GM21360 (cell line): Measurements from ENCODE around the gene ARHGAP4.
A peak's percentile ranks its signal among the peaks of the same experiment; 100 is the strongest.

ENCODE experiments used
- ATAC-seq: cut with Tn5 transposase; IDR thresholded peaks from one replicate; pipeline ENCODE4 v1.9.1; 2021; ENCODE audit warnings: mild to moderate bottlenecking, moderate library complexity; ENCODE audit not compliant: unreplicated experiment

Gene ARHGAP4

DNA sequence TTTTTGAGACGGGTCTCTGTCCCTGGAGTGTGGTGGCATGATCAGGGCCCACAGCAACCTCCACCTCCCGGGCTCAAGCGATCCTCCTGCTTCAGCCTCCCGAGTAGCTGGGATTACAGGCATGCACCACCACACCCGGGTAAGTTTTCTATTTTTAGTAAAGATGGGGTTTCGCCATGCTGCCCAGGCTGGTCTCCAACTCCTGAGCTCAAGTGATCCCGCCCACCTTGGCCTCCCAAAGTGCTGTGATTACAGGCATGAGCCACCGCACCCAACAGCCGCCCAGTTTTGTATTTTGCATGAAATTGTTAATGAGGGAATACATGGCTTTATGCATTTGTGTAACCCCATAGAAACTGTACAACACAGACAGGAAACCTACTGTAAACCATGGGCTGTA is 2.8 kb upstream of the ARHGAP4 start:
- ATAC-seq = no peak

DNA sequence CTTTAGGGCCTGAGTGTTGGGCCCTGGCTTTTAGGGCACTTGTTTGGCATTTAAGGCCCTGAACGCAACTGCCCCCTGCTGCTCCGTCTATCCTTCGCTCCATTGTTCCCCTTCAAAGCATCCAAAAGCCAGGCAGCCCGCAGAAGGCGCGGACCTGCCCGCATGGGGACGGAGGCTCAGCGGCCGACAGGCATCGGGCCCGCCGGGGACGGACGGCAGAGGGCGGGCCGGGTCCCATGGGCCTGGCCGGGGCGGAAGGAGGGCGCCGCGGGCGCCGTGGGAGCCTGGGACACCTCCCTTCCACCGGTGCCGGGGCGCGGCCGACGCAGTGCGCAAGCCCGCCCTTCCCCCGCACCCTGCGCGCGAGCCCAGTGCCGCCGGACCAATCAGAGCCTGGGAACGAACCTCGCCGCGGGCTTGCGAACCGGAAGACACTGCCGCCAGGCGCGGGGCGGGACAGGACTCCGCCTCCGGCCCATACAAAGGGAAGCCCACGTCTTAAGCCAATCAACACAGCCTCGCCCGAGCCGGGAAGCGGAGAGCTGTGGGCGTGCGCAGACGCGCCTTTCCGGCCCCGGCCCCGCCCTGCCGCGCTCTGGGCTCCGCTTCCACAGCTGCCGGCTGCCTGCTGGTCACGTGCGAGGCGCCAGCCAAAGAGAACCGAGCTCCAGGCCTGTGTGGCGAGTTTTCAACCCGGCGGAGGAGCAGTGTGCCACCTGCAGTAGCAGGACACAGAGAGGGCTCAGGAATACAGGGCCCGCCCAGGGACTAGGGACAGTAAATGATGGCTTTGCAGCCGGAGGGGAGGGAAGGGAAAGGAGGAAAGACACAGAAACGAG is 2.1 kb upstream of the ARHGAP4 start:
- peak; percentile 64 for ATAC-seq

DNA sequence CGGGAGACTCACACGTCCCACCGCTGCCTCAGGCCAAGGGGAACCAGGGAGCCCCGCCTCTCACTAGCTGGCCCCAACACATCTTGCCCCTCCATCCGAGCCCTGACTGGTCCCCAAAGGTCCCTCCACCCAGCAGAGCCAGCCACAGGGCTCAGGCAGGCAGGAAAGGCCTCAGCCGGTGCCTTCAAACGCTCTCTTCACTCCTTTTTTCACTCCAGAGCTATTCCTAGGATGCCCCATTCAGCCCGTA is 1.5 kb upstream of the ARHGAP4 start:
- ATAC-seq = no peak

DNA sequence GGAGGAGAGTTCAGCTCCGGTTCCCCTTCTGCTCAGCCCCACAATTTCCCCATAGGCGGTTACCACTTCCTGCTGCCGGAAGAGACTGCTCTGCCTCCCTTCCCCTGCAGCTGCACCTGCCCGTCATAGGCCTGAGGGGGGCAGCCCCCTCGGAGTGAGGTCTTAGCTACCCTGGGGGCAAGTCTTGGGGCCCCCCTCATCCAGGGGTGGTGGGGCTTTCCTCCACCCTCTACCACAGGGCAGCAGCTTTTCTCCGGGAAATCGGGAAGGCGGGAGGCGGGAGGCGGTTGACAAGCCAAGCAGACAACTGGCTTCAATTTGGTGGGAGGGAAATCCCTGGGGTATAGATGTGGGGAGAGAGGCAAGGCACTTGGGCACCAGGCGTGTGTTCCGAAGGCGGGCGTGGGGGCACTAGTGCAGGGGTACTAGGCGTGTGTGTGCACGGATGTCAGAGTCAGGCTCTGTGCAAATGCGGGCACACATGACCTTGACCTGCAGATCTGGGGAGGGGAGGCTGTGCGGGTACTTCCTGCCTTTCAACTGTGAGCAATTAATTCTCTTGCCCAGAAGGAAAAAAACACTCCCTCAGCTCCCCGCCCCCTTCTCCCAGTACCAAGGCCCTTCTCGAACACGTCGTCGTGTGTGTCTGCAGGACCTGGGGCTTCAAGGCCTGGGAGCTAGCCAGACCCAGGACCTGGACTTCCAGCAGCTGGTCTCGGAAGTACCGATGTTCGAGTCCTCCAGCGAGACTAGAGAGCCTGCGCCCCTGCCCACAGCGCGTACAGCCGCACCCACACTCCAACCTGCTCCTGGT is 1.0 kb upstream of the ARHGAP4 start:
- ATAC-seq = no peak

DNA sequence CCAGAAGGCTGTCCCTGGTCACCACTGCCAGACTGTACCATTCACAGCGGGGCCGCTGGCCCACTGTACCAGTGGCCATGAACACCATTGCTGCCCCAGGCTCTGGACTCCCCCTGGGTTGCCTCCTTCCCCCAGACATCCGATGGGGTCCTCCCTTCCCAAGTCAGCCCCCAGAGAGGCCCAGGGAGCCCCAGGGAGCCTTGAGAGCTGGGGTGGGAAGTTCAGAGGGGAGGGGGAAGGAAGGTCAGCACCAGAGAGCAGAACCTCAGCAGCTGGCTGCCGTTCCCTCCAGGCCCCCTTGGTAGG is 441 bp upstream of the ARHGAP4 start:
- no peak for ATAC-seq

DNA sequence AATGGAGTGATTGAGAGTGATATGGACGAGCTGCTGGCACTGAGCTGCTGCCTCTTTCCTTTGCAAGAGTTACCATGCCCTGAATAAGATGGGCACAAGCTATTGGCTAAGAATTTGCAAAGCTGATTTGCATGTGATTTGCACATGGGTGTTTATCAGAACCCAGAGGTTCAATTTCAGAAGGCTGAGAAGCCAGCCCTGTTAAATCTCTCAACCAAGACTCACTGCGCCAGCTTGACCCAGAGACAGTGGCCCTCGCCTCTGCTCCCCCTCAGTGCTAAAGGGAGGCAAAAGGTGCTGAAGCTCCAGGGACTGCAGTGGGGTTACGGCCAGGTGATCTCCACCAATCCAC is 701 bp downstream of the ARHGAP4 start:
- ATAC-seq = no peak

DNA sequence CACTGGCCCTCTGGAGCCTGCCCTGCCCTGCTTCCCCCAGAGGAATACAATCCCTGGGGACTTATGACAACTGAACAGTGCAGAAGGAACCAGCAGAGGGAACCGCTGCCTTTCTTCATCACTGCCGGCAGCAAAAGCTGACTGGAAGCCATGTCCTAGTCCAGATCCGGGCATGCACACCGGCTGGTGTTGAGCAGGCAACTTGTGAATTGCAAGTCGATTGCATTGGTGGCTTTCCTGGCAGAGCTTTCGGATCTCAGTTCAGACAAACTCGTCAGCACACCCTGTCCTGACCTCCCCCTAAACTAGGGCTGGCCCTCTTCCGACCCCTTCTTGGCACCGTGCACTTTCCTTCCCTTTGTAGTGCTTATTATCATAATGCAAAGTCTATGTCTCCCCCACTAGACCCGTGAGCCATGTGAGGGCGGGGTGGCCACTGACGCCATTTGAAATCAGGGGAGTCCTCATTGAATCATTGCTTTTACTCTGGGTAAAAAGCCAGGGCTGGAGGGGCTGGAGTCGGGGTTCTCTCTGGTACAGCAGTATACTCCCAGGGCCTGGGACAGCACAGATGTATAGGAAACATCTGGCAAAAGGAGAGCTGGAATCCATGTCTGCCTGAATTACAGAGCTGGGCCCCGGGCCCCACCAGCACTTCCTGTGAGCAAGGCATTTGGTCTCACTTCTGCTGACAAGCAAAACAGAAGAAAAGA is 1.8 kb downstream of the ARHGAP4 start:
- no peak for ATAC-seq

DNA sequence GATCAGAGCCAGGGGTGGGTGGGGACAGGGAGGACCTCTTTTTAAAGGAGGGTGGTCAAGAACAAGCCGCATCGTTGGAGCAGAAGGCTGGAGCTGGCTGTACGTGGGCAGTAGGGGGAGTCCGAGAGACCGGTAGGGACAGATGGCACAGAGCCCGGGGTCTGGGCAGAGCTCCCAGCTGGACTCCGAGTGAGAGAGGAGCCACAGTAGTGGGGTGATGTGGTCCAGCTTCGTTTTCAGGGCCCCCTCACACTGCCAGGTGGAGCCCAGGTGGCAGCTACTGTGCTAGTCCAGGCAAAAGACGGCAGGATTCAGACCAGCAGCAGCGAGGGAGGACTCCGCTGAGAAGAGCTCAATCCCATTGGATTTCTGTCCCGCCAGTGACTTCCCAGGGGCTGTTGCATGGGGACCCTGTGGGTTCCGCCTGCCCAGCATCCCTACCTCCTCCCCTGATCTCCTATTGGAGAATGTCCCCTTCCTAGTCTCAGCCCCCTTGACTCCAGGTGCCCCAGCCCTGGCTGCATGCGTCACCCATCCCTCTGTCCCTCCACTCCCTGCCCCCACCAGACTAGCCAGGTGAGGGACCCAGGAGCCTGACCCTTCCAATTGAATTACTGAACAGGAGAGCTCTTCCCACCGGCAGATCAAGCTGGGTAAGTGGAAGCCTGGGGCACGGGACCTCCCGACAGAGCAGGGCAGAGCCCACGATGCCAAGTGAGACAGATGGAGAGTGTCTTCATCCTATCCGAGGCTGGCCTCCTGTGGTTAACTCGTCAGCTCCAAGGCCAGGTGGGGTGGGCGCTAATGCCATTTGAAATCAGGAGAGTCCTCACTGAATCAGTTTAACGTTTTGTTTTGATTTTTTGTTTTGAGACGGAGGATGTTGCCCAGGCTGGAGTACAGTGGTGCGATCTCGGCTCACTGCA is 2.9 kb downstream of the ARHGAP4 start:
- no peak for ATAC-seq

DNA sequence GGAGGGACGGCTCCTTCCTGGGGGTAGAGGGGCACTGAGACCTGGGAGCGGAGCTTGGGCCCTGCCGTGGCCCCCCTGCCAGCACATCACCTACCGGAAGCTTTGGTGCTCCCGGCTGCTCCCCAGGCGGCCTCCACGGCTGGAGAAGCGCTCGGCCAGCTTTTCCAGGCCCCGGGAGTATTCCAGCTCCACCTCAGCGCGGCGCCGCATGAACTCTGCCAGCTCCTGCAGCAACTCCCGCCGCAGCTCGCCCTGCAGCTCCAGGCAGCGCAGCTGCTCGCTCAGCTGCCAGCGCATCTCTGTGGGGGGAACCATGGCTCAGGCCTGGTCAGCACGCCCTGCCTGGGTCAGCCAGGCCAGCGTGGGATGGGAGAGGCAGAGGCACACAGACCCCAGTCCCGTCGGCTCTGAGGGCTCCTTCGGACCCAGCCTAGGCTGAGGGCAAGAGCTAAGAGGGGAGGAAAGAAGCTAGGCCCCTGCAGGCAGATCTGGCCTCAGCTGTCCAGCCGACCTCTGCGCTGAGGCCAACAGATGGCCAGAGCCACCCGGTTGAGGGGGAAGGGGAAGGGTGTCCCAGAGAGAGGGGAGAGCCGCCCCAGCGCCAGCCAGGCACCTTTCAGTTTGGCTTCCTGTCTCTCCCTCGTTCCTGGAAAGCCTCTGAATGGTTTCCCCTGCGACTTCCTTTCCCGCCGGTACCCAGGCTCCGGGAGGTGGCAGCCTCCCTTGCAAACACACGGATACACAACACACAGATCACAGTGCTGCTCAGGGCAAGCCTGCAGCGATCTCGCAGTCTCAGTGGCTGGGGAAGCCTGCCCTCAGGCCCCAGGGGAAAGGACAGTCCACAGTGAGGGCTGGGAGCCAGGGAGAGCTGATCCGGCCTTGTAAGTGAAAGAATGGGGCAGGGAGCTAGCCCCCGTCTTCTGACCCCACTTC is 4.3 kb downstream of the ARHGAP4 start:
- ATAC-seq = no peak

DNA sequence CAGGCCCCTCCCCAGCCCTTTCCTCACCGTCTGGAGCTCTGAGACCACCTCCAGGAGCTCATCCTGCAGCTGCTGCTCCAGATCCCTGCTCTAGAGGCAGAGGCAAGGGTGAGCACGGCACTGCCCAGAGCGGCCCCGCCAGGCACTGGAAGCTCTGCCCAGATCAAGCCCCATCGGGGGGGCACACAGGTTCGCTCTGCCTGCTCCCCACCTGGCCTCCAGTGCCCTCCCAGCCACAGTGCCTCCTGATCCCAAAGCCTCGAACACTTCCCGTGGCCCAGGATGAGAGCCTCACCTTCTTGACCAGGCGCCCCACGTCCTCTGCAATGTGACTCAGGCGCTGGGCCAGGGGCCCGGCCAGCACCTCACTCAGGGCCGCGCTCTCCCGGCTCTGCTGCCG is 5.0 kb downstream of the ARHGAP4 start:
- no peak for ATAC-seq

DNA sequence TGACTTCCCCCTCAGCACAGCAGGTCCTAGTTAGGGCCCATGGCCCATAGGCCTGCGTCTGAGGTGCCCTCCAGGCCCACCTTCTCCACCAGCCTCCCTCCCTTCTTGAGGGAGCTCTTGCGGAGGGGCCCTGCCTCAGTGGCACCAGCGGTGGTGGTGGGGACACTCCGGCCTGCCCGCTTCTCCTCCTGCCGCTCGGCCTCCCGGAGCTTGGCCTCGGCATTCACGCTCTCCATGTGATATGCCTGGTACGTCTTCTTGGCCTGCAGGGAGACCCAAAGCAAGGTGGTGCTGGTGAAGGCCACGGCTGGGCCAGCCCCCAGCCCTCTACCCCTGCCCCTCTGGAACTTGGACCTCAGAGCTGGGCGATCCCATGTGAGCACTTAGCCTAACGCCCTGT is 5.5 kb downstream of the ARHGAP4 start:
- ATAC-seq = no peak

DNA sequence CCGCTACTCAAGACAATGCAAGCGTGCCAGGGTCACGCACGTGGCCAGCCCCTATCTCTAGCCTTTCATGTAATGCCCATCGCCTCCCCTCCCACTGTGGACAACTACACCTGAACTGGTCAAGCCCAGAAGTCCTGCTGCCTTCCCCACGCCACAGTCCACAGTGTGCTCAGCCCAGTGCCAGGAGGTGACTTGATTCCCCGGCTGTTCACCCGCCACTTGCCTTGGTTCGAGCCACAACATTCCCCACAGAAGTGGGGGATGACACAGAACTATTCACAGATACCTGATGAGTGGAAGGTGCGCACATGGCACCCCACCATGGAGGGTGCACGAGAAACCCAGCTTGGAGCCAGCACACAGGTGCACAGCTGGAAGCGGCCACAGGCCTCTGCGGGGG is 6.8 kb downstream of the ARHGAP4 start:
- ATAC-seq = no peak

DNA sequence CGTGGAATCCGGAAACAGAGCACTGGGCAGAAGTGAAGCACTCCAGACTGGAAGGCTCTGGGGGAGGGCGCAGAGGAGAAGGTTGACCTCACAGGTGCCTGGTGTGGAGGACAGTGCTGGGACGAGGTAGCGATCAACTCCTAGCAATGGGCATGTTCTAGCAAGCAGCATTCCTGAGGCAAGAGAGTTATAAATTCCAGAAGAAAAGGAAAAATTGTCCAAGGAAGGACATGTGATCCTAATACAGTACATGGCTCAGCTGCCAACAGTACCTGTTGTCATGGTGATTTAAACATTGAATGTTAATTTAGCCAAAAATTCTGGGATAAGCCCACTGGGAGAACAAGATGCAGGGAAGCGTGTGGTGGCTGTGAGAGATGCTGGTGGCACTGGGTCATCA is 8.2 kb downstream of the ARHGAP4 start:
- ATAC-seq = no peak

DNA sequence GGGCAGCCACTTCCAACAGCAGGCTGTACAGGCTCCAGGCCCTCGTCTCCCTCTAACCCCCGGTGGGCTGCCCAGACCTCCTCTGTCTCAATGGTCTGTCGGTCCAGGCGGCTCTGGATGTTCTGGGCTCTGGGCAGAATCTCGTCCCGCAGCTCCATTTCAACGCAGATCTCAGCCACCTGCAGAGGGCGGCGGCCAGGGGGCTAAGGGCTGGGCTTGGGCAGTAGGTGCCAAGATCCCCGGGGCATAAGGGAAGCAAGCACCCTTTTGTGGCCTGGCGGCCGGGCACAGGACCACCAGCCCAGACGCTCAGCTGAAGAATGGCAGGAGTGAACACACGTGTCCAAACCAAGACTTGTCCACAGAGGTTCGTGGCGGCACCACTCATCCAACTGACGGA is 12.4 kb downstream of the ARHGAP4 start:
- no peak for ATAC-seq

DNA sequence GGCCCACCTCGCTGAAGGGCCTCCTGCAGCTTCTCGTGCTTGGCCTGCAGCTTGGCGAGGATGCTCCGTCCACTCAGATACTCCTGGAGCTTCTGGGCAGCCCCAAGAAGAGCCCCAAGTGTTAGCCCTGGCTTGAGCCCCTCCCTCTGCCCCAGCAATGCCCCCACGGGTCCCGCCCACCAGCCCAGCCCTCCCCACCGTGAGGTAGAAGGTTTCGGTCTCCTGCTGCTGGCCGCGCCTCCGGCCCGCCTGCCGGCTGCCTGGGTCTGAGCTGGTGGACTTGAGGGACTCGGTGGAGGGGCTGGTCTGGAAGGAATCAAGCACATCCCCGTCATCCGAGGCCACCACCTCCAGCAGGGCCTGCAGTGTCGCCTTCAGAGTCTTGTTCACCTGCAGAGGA is 12.9 kb downstream of the ARHGAP4 start:
- no peak for ATAC-seq

DNA sequence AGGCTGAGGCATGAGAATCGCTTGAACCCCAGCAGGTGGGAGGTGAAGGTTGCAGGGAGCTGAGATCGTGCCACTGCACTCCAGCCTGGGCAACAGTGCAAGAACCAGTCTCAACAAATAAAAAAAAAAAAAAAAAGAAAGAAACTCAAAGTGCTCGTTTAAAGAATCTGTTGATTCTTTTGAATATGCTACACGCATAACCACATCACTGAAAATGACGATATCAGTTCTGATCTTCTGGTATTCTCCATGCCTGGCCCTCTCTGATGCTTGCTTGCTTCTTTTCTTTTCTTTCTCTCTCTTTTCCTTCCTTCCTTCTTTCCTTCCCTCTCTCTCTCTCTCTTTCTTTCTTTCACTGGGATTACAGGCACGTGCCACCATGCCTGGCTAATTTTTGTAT is 14.3 kb downstream of the ARHGAP4 start:
- ATAC-seq = no peak

DNA sequence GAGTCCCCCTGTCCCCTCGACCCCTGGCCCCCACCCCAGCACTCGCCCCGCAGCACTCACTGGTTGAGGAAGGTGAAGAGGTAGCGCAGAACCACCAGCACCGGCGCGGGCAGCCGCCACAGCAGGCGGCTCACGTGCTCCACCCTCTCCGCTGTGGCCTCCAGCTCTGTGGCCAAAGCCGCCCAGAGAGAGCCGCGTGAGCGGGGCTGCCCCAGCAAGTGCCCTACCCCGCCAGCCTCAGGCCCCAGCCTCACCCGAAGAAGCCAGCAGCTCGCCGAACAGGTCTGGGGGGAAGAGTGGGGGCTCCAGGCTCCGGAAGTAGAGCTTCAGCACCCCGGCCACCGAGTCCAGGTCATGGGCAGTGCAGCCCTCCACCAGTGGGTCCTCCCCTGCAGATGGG is 15.6 kb downstream of the ARHGAP4 start:
- ATAC-seq = no peak

DNA sequence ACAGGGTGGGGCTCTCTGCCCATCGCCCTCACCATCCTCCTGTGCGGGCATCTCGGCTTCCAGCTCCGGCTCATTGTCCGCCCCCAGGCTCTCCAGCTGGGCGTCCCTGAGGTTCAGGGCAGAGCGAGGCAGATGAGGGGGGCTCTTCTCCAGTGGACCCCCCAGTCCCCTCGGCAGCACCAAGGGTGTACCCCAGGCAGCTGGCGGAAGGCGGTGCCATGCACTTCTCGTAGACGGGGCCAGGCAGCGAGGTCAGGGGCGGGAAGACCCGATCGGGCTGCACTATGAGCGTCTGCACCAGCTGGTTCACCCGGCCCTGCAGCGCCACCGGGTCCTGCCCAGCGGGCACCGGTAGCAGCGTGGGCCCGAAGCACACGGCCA is 16.1 kb downstream of the ARHGAP4 start:
- ATAC-seq = no peak

DNA sequence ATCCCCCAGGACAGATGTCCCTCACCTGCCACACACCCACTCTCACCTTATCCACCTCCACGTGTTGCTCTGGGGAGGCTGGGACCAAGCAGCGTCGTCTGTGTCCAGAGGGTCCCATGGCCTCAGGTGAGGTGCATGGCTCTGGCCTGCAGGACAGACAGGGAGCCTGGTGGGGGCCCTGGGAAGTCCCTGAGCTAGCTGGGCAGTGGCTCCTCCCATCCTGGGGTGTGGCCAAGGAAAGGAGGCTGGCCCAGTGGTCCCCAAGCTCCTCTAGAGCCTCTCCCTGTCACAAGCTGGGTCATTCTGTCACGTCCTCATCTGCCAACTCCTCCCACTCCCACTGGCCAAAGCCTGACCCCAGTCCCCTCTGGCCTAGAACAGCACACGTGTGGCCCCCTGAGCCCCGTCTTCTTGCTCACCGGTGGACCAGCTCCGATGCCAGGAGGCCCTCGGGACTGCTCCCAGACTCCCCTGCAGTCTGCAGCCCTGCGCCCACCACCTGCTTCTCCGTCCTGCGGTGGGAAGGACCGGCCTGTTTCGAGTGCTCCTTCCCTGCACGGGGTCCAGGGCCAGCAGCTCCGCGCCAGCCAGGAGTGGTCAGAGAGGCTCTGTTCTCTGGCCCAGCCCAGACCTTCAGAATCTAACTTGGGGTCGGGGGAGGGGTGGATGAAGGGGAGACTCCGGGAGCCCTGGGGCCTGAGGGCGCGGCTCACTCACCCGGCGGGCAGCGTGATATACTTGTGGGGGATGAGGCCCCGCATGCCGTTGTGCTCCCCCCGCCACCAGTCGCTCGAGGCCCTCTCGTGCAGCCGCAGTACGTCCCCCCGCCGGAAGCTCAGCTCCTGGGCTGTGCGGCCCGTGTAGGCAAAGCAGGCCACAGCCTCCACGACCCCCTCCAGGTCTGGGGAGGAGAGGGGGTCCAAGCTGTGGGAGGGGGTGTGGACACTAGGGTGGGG is 16.8 kb downstream of the ARHGAP4 start:
- no peak for ATAC-seq
